SK-MEL-5 (cell line): ENCODE results near the gene SFXN5. TPM values are rescaled to one million over a fixed set of nuclear protein-coding genes. Genes with fewer than 3 reads are reported as not detected.

Source experiments
- DNase-seq: peaks from one replicate; pipeline ENCODE4 v3.0.0-alpha.2; 2016; ENCODE audit warnings: low read depth, low spot score
- in situ Hi-C: cut with HindIII; loops from 2 replicates; pipeline ENCODE4 v1.10.0; 2016; ENCODE audit warnings: low sequenced_read_pairs, high pct_unique_total_duplicates, low pct_unique_long_range_greater_than_20kb
- total RNA-seq: library from RNA; depleted of rRNA; stranded (reverse); fragments of >200 nt; shearing (Covaris generic); gene quantifications from 2 replicates; pipeline ENCODE4 v1.2.3, GENCODE V29; 2014

Gene SFXN5
- total RNA-seq, 1 experiment from 2014 or later: 7.1 TPM

DNA sequence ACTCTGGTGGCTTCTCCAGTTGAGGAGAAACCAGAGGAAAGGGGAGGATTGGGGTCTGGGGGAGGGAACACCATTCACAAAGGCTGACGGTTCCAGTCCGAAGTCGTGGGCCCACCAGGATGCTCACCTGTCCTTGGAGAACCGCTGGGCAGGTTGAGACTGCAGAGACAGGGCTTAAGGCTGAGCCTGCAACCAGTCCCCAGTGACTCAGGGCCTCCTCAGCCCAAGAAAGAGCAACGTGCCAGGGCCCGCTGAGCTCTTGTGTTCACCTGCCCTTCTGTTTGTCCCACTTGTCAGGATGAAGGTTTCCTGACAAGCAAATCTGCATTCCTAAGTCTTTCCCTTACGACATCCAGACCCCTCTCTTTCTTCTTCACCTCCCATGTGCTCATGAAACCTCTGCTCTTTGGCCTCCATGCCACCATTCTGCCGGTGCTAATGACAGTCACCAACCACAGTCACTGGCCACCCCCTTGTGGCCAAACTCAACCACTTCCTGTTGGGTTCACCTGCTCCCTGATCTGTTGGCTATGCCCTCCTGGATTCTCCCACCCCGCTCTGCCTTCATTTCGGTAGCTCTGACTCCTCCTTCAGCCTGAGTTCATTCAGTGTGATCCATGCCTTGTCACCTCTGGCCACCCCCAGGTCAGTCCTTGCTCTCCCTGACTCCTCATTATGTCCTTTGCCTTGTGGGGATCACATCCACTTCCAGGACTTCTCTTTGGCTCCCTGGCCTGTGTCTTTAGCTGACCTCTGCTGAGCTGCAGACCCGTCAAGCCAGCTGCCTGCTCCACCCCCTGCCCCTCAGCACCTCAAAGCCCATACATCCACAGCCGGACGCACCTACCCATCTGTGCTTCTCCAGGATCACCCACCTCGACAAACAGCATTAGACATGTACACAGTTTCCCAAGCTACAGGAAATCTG lies 136.6 kb downstream of the SFXN5 start:
- DNase-seq: peak; percentile 49
- in situ Hi-C loops: no loop called here

DNA sequence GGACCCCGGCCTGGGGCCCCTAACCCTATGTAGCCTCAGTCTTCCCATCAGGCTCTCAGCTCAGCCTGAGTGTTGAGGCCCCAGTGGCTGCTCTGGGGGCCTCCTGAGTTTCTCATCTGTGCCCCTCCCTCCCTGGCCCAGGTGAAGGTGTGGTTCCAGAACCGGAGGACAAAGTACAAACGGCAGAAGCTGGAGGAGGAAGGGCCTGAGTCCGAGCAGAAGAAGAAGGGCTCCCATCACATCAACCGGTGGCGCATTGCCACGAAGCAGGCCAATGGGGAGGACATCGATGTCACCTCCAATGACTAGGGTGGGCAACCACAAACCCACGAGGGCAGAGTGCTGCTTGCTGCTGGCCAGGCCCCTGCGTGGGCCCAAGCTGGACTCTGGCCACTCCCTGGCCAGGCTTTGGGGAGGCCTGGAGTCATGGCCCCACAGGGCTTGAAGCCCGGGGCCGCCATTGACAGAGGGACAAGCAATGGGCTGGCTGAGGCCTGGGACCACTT lies 137.8 kb downstream of the SFXN5 start:
- no peak for DNase-seq
- in situ Hi-C loops: no loop called here

DNA sequence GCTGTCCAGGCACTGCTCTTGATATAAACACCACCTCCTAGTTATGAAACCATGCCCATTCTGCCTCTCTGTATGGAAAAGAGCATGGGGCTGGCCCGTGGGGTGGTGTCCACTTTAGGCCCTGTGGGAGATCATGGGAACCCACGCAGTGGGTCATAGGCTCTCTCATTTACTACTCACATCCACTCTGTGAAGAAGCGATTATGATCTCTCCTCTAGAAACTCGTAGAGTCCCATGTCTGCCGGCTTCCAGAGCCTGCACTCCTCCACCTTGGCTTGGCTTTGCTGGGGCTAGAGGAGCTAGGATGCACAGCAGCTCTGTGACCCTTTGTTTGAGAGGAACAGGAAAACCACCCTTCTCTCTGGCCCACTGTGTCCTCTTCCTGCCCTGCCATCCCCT lies 138.3 kb downstream of the SFXN5 start:
- DNase-seq: no peak
- in situ Hi-C loops: no loop called here

DNA sequence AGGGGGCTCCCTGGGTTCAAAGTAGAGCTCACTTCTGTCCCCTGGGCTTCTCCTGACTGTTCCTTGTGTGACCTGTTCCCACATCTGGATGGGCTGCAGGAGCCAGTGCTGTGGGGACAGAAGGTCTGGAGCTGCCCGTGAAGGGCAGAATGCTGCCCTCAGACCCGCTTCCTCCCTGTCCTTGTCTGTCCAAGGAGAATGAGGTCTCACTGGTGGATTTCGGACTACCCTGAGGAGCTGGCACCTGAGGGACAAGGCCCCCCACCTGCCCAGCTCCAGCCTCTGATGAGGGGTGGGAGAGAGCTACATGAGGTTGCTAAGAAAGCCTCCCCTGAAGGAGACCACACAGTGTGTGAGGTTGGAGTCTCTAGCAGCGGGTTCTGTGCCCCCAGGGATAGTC lies 138.7 kb downstream of the SFXN5 start:
- no peak for DNase-seq
- in situ Hi-C loops: no loop called here

- in situ Hi-C loops: no loop called here
- no peak for DNase-seq
These were observed 139.3 kb downstream of the SFXN5 start for GRCh38 chr2:72932045-72932740.

GRCh38 chr2:72931280-72931910 lies 140.1 kb downstream of the SFXN5 start:
- in situ Hi-C loops: no loop called here
- no peak for DNase-seq

- in situ Hi-C loops: no loop called here
- DNase-seq: no peak
These were observed 142.5 kb downstream of the SFXN5 start for GRCh38 chr2:72929010-72929409.

GRCh38 chr2:72927619-72928550 lies 143.6 kb downstream of the SFXN5 start:
- in situ Hi-C loops: no loop called here
- DNase-seq: no peak

DNA sequence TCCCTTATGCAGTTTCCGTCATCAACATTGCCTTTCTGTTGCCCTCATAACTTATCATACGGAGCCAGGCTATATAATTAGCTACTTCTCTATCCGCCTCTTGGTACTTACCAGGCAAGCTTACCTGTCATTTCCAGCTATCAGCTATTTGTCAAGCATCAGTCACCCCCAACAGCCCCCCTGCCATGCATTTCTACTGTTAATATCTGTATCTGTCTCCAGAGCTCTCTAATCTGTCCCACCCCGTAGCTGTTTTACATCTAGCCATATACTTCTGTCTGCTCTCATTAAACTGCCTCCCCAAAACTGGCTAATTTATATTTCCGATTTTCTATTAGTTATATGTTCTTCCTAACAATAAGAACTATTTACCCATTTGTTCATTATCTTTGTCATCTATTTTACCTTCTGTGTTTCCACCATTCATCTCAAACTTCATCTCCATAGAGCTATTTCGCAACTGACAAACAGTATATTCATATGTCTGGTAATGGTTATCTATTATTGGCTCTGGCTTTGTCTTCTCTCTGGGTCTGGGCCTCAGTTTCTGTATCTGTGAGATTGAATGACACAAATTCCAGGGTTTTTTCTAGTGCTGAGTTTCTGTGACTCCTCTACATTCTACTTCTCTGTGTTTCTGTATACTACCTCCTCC lies 144.6 kb downstream of the SFXN5 start:
- in situ Hi-C loops: no loop called here
- DNase-seq: no peak

DNA sequence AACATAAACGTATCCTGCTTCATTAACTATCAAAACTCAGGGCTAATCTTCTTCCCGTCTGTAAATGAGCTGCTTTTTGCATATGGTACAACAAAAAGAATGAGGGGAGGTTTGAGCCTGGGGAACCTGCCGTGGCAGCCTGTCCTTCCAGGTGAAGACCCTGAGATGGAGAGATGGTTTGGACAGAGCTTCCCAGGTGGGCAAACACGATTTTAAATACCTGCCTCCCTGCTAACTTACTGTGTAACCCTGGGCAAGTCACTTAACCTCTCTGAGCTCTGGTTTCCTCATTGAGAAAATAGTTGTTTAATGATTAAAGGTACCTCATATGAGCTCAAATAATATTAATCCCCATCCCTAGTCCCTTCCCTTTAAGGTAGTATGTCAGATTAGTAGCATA lies 145.1 kb downstream of the SFXN5 start:
- DNase-seq: no peak
- in situ Hi-C loops: no loop called here

DNA sequence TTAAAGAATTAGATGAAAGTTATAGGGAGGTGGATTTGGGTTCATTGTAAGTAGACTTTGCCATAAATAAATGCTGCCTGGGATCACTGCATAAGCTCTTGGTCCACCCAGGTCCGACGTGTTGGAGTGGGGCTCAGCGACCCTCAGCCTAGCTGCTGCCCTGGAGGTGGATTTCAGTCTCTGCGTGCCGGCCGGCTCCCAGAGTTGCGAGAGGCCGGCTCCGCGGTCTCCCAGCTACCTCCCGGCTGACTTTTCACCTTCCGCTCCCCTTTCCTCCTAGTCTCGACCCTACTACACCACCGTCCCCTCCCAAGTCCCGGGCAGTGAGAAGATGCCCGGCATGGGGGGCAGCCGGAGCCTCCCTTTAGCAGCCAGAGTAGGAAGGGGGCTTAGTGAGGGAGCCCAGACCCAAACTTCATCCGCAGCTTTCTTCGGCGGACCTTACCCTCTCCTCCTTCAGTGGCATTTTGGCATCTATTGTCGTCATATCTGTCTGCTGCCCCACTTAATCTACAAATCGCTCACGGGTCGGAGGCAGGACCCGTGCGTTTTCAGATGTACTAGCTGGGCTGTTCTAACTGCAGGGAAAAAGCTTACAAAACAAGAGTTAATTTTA lies 146.1 kb downstream of the SFXN5 start:
- in situ Hi-C loops: no loop called here
- no peak for DNase-seq

DNA sequence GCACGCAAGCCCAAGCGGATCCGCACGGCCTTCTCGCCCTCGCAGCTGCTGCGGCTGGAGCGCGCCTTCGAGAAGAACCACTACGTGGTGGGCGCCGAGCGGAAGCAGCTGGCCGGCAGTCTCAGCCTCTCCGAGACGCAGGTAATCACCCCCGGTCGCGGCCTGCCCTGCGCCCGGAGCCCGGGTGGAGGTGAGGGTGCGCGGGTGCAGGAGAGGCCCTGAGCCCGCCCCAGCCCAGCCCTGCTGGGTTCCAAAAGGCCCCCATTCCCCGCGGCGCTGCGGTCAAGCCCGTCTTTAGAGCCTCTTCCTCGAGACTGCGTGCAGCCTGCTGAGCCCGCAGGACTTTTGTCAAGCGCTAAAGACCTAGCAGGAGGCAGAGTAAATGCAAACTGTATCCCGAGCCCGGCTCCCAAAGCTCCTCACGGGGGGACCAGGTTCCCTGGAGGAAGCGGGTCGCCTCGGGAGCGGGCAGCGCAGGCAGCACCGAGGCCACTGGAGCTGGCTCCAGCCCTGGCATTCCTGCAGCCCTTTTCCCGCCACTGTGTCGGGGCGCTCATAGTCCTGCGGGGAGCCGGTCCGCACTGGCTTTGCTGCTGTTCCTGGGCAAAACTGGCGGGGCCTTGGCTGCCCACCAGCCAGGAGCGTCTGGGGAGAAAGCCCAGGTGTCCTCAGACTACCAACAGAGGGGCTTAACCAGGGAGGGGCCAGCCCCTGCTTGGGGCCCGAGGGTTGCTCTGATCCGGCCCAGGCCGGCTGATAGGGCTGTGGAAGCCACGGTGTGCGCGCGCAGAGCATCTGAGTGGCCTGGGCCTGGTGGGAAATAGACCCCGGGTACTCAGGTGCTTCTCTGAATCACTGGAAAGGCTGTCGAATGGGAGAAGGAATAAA lies 146.9 kb downstream of the SFXN5 start:
- no peak for DNase-seq
- in situ Hi-C loops: no loop called here

GRCh38 chr2:72923833-72924352 lies 147.6 kb downstream of the SFXN5 start:
- in situ Hi-C loops: no loop called here
- DNase-seq: no peak

DNA sequence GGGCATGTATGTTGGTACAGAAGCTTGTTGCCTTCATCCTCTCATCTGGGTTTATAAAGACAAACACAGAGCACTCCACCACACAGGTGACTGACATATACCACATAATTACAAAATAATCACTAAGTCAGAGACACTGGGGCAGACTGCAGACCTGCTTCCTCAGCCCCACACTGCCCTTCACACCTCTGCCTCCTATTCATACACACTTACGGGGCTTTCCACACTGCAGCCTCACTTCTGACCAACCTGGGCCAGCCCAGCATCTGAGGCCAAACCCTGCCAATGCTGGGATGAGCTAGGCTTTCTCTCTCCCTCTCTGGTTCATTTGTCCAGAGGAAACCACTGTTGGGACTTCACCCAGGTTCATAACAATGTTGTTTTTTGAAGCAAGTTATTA lies 149.7 kb downstream of the SFXN5 start:
- DNase-seq: no peak
- in situ Hi-C loops: no loop called here

- in situ Hi-C loops: no loop called here
These were observed 150.2 kb downstream of the SFXN5 start for GRCh38 chr2:72921088-72921851.

More at GRCh38 chr2:72921088-72921851, 150.2 kb downstream of the SFXN5 start:
- no peak for DNase-seq
